Left ventricle myocardium superior (tissue), 1 donor: ENCODE data around the gene FKBP5. TPM values are rescaled to one million over a fixed set of nuclear protein-coding genes. Genes with fewer than 3 reads are reported as not detected.
A peak's percentile ranks its signal among the peaks of the same experiment; 100 is the strongest.
"Not testable (repeated sequence)": the region's sequence is repeated elsewhere in the genome, so short reads cannot be mapped to it uniquely, and the experiment has no call there.

Source experiments
- ATAC-seq: fragments of 200-7000 bp; cut with Tn5 transposase; one replicate; pipeline ENCODE4 v1.9.1; 2020; ENCODE audit warnings: mild to moderate bottlenecking, moderate library complexity
- DNase-seq: peaks from one replicate; pipeline ENCODE4 v3.0.0-alpha.2; 2020
- intact Hi-C: fragments of 100-400 bp; cut with micrococcal nuclease; formaldehyde crosslinking; loops from one replicate; pipeline ENCODE4 v1.11.0; 2022
- total RNA-seq: library from RNA; stranded (reverse); fragmentation: NEBNext Ultra II Directional; extraction: Animal tissue kit (Norgen Biotek cat#: 25700); gene quantifications from one replicate; pipeline ENCODE4 v1.2.1, GENCODE V29; 2021
- donor health status: DM: no; HTN: yes; CAD: no; lungs with severe emphysema.

Gene FKBP5
- total RNA-seq, 1 donor from 2014 or later: 82.8 TPM

GRCh38 chr6:35706468-35706867 lies 17.8 kb upstream of the FKBP5 start:
- intact Hi-C loops: no loop called here
- DNase-seq: no peak

GRCh38 chr6:35703554-35703953 lies 14.8 kb upstream of the FKBP5 start:
- intact Hi-C loops: no loop called here
- no peak for DNase-seq
- ATAC-seq: no peak

More at GRCh38 chr6:35706468-35706867, 17.8 kb upstream of the FKBP5 start:
- ATAC-seq: no peak

DNA sequence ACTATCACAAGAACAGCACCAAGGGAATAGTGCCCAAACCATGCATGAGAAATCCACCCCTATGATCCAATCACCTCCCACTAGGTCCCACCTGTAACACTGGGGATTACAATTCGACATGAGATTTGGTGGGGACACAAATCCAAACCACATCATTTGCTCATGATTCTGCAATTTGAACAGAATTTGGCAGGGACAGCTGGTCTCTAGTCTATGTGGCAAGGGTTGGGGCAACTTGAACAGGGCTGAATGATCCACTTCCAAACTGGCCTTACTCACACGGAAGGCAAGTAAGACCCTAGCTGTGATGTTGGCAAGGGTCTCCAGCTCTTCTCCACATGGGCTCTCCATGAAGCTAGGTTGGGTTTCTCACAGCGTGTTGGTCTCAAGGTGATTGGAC lies 10.1 kb upstream of the FKBP5 start:
- intact Hi-C loops: no loop called here
- ATAC-seq (no peak), DNase-seq (no peak)

GRCh38 chr6:35698430-35698829 lies 9.7 kb upstream of the FKBP5 start:
- DNase-seq, intact Hi-C loops, ATAC-seq: not testable (repeated sequence)

GRCh38 chr6:35694462-35694861 lies 5.7 kb upstream of the FKBP5 start:
- intact Hi-C loops: no loop called here
- ATAC-seq (no peak), DNase-seq (no peak)

GRCh38 chr6:35691027-35691824 lies 2.5 kb upstream of the FKBP5 start:
- intact Hi-C loops: no loop called here
- DNase-seq (peak; percentile 91), ATAC-seq (peak; percentile 77)

DNA sequence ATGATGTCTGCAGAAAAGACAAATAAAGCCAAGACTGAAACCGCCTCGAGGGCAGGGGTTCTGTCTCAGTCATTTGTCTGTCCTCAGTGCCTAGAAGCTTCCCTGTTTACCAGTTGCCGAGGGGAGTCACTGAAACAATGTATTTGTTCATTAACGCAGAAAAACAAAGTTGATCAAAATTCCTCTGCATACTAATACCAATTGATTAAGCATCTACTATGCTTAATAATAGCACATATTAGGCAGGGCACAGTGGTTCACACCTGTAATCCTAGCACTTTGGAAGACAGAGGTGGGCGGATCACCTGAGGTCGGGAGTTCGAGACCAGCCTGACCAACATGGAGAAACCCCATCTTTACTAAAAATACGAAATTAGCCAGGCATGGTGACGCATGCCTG lies 1.8 kb upstream of the FKBP5 start:
- DNase-seq (no peak), ATAC-seq (no peak)
- intact Hi-C loops: no loop called here

DNA sequence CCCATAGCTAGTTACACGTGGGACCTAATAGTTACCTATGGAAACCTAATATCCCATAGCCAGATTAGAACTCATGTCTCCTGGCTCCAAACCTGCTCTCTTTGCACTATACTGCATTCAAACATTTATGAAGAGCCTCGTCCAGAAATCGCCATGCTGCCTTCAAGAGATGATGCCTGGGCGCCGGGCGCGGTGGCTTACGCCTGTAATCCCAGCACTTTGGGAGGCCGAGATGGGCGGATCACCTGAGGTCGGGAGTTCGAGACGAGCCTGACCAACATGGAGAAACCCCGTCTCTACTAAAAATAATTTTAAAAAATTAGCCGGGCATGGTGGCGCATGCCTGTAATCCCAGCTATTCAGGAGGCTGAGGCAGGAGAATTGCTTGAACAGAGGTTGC lies 1.3 kb upstream of the FKBP5 start:
- intact Hi-C loops, DNase-seq, ATAC-seq: not testable (repeated sequence)

GRCh38 chr6:35687658-35688604 lies 784 bp downstream of the FKBP5 start:
- intact Hi-C loops: loop anchor here (2.0 kb wide), 1 partner anchor 43 kb away; no protein-coding TSS in a partner anchor
- ATAC-seq (peak; percentile 28), DNase-seq (peak; percentile 76)

DNA sequence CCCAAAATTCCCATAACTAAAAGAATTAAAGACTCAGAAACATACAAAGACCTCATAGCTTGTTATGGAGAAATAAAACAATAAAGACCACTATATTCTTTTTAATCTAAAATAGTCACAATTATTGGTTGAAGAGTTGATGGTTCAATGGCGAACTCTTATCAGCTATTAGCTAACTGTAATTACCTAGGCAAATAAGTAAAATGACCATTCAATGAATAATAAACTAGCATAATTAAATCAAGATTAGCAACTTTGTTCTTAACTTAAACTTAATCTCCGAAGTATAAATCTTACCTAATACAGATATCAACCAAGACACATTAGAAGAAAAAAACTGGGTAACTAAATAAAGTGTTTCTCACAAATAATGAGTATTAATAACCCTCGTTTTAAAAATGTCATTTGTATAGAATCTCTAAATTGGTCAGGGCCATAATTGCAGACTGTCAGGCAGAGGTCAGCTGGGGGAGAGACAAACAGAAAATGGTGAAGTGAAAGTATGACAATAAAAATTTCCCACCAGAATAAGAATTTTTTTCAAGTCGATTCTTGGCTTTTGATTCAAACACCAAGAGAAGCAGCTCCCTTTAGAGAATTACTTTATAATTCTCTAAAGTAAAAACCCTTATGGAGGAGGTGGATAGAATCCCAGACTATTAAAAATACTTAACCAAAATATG lies 1.7 kb downstream of the FKBP5 start:
- ATAC-seq (no peak), DNase-seq (no peak)
- intact Hi-C loops: loop anchor here (2.0 kb wide), 1 partner anchor 44 kb away; no protein-coding TSS in a partner anchor

DNA sequence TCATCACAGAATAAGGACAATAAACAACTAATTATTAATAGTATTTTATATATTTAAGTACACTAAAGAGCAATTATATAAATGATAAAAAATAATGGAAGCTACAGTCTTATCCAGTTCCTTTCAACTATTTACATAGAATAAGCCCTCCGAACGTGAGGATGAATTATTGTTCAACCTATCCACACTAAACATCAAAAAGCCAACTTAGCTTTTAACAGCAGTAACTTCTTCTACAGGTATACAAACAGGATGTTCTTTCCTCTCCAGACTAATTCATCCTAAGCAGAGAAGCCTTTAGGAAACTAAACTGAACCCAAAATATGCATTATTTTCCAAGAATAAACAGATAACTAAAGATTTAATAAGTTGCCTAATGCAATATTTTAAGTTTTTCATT lies 2.3 kb downstream of the FKBP5 start:
- intact Hi-C loops: loop anchor here (2.0 kb wide), 1 partner anchor 44 kb away; no protein-coding TSS in a partner anchor
- ATAC-seq (no peak), DNase-seq (no peak)

- ATAC-seq (no peak), DNase-seq (no peak)
- intact Hi-C loops: no loop called here
Measured at GRCh38 chr6:35683267-35683666, 5.4 kb downstream of the FKBP5 start.

GRCh38 chr6:35681298-35681697 lies 7.4 kb downstream of the FKBP5 start:
- no peak for DNase-seq
- intact Hi-C loops: no loop called here
- ATAC-seq: no peak

GRCh38 chr6:35679399-35679798 lies 9.3 kb downstream of the FKBP5 start:
- ATAC-seq (no peak), DNase-seq (no peak)
- intact Hi-C loops: no loop called here

DNA sequence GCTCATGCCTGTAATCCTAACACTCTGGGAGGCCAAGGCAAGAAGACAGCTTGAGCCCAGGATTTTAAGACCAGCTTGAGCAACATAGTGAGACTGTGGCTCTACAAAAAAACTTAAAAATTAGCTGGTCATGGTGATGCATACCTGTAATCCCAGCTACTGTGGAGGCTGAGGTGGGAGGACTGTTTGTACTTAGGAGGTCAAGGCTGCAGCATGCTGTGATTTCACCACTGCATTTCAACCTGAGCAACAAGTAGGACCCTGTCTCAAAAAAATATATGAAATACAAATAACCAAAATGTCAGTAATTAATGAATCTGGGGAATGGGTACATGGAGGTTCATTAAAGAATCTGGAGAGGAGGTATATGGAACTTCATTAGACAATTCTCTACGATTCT lies 9.9 kb downstream of the FKBP5 start:
- intact Hi-C loops: no loop called here
- ATAC-seq (no peak), DNase-seq (no peak)

DNA sequence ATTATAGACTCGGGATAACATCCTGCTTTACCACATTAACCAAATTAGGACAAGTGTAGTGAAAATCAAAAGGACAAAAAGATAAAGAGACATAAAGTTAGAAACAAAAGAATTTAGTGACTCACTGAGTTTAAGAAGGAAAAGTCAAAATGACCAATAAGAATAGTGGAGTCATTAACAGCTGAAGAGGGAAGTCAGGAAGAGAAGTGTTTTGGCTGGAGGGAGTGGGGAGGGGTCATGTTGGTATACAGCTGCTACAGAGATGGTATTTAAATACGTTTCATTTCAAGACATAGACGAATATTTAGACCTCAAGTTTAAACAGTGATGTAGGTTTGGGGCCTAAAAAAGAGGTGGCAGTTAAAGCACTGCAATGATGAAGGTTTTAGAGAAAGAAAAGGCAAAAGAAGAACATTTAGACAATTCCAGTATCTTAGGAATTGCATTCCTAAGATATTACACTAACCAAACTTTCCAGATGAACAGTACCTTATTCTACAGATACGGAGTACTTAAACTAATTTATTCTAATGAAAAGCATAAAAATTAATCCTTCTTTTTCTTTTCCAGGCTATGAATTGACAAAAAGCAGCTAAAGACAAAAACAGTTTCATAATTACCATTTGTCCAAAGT lies 10.6 kb downstream of the FKBP5 start:
- intact Hi-C loops: no loop called here
- ATAC-seq (no peak), DNase-seq (no peak)

- intact Hi-C loops: no loop called here
- DNase-seq (no peak), ATAC-seq (peak; percentile 15)
Measured at GRCh38 chr6:35677456-35677855, 11.3 kb downstream of the FKBP5 start.

DNA sequence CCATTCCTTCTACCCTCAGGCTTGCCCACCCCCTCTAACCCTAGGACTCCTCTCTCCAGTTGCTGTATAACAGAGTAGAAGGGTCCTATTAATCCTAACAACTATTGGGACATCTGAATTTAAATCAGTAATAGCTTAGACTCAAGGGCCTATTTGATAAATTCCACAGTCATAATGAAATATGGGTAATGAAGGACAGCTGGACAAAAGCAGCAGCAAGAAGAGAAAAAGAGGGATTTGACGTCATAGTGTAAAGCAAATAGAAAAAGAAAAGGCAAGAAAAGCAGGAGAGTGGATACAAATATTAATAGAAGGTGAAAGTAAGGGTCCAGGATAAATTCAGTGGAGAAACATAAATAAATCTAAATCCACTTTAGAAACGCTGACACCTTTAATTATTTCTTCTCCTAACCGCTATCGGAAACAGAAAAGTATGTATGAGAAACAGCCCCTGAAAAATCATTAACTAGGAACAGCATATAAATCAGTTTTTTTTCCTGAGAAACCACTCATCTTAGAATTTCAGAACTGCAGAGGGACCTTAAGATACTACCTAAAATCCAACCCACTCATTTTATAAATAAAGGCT lies 12.8 kb downstream of the FKBP5 start:
- DNase-seq: no peak
- intact Hi-C loops: no loop called here
- no peak for ATAC-seq

GRCh38 chr6:35674594-35674993 lies 14.1 kb downstream of the FKBP5 start:
- DNase-seq (no peak), ATAC-seq (no peak)
- intact Hi-C loops: no loop called here
